ENCODE results near the gene RGS6. TPM values are rescaled to one million over a fixed set of nuclear protein-coding genes. Genes with fewer than 3 reads are reported as not detected.

Gene RGS6
- total and polyA plus RNA-seq, 7 donors, result 0.19 to 1.6 (median 0.42) TPM

- intact Hi-C loops (cut with DNase I), result no loop called here
- no peak for ATAC-seq
Observed at GRCh38 chr14:72582582-72582981, 650.4 kb downstream of the RGS6 start.

GRCh38 chr14:72583316-72584272 lies 651.4 kb downstream of the RGS6 start:
- ATAC-seq (no peak), DNase-seq (no peak)
- no peaks in the 10 kb centered on the region for H3K4me1 ChIP-seq
- intact Hi-C loops (cut with DNase I), result no loop called here
- WGBS, 3 donors, result 87 to 91% (median 87%) methylated on average over 5 of the region's 5 CpGs
- no peaks in the 10 kb centered on the region for H3K27me3 ChIP-seq (ENCODE audit: insufficient read depth in 3 of 3, low read length in 2 of 3)
- H3K9me3 ChIP-seq, result no peaks in the 10 kb centered on the region
- H3K4me3 ChIP-seq, result no peak overlapping the region
- H3K27ac ChIP-seq, result no peak overlapping the region
- H3K36me3 ChIP-seq (ENCODE audit: insufficient read depth in 1 of 2, low read depth in 1 of 2), result no peaks in the 10 kb centered on the region
- TF ChIP-seq CTCF (IDR thresholded peaks at IDR 0.05), result no peak

More at GRCh38 chr14:72582582-72582981, 650.4 kb downstream of the RGS6 start:
- Histone ChIP-seq H3K4me1 (no peaks in the 10 kb centered on the region), H3K27me3 (ENCODE audit: insufficient read depth in 3 of 3, low read length in 2 of 3) (no peaks in the 10 kb centered on the region), H3K9me3 (no peaks in the 10 kb centered on the region), H3K27ac (no peak overlapping the region), H3K4me3 (no peak overlapping the region), H3K36me3 (ENCODE audit: insufficient read depth in 1 of 2, low read depth in 1 of 2) (no peaks in the 10 kb centered on the region)
- TF ChIP-seq CTCF (IDR thresholded peaks at IDR 0.05), result no peak
- DNase-seq, result no peak
- WGBS, 3 donors, result 80 to 93% (median 83%) methylated on average over 1 of the region's 1 CpG

GRCh38 chr14:72588521-72588920 lies 656.3 kb downstream of the RGS6 start:
- no peaks in the 10 kb centered on the region for H3K4me1 ChIP-seq

GRCh38 chr14:72589652-72590051 lies 657.4 kb downstream of the RGS6 start:
- ATAC-seq, result no peak
- TF ChIP-seq CTCF (IDR thresholded peaks at IDR 0.05), result no peak
- H3K36me3 ChIP-seq (ENCODE audit: insufficient read depth in 1 of 2, low read depth in 1 of 2), result no peaks in the 10 kb centered on the region
- H3K27me3 ChIP-seq (ENCODE audit: insufficient read depth in 3 of 3, low read length in 2 of 3), result no peaks in the 10 kb centered on the region
- DNase-seq, result no peak
- H3K4me3 ChIP-seq, result no peak overlapping the region
- H3K27ac ChIP-seq, result no peak overlapping the region
- no peaks in the 10 kb centered on the region for H3K4me1 ChIP-seq
- no peaks in the 10 kb centered on the region for H3K9me3 ChIP-seq
- intact Hi-C loops (cut with DNase I), result no loop called here

More at GRCh38 chr14:72588521-72588920, 656.3 kb downstream of the RGS6 start:
- TF ChIP-seq CTCF (IDR thresholded peaks at IDR 0.05), result no peak
- Histone ChIP-seq H3K27me3 (ENCODE audit: insufficient read depth in 3 of 3, low read length in 2 of 3) (no peaks in the 10 kb centered on the region), H3K4me3 (no peak overlapping the region), H3K27ac (no peak overlapping the region), H3K36me3 (ENCODE audit: insufficient read depth in 1 of 2, low read depth in 1 of 2) (no peaks in the 10 kb centered on the region), H3K9me3 (no peaks in the 10 kb centered on the region)
- DNase-seq, result no peak
- intact Hi-C loops (cut with DNase I), result no loop called here
- no peak for ATAC-seq
- 86 to 87% (median 87%) methylated on average over 5 of the region's 5 CpGs for WGBS, 3 donors
